ENCODE results near the gene COL17A1. TPM values are rescaled to one million over a fixed set of nuclear protein-coding genes. Genes with fewer than 3 reads are reported as not detected.

The COL17A1 gene
- total and polyA plus RNA-seq, 9 of the 15 experiments (the other 6 are each of a cell fraction or from before 2014, with no cell fraction given): not detected

- TF ChIP-seq FUS (optimal IDR thresholded peaks at IDR 0.05; ENCODE audit: low read depth, low read length): no peak
- TF ChIP-seq SP2 (IDR thresholded peaks at IDR 0.05; ENCODE audit: extremely low read depth, low read depth, low read length, poor library complexity, severe bottlenecking): no peak
- no peak for TF ChIP-seq MCM7 (IDR thresholded peaks at IDR 0.05)
- no peak for TF ChIP-seq MAFF (IDR thresholded peaks at IDR 0.05; ENCODE audit: low read length)
- TF ChIP-seq HCFC1 (IDR thresholded peaks at IDR 0.05; ENCODE audit: low read depth, low read length): no peak
- TF ChIP-seq, protein P1, sequence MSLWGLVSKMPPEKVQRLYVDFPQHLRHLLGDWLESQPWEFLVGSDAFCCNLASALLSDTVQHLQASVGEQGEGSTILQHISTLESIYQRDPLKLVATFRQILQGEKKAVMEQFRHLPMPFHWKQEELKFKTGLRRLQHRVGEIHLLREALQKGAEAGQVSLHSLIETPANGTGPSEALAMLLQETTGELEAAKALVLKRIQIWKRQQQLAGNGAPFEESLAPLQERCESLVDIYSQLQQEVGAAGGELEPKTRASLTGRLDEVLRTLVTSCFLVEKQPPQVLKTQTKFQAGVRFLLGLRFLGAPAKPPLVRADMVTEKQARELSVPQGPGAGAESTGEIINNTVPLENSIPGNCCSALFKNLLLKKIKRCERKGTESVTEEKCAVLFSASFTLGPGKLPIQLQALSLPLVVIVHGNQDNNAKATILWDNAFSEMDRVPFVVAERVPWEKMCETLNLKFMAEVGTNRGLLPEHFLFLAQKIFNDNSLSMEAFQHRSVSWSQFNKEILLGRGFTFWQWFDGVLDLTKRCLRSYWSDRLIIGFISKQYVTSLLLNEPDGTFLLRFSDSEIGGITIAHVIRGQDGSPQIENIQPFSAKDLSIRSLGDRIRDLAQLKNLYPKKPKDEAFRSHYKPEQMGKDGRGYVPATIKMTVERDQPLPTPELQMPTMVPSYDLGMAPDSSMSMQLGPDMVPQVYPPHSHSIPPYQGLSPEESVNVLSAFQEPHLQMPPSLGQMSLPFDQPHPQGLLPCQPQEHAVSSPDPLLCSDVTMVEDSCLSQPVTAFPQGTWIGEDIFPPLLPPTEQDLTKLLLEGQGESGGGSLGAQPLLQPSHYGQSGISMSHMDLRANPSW (CRISPR knock-in tag; IDR thresholded peaks at IDR 0.05): no peak
- TF ChIP-seq ZNF764 (CRISPR knock-in tag; IDR thresholded peaks at IDR 0.05; ENCODE audit: low read depth): no peak
- TF ChIP-seq FOXJ2 (tag; IDR thresholded peaks at IDR 0.05): no peak
- Histone ChIP-seq H3K4me3 (no peak overlapping the region), H2AFZ (ENCODE audit: low read depth, low read length) (no peak overlapping the region), H3K36me3 (ENCODE audit: control insufficient read depth, insufficient read depth, low read length) (no peaks in the 10 kb centered on the region), H3K9me1 (ENCODE audit: control insufficient read depth, insufficient read depth, low read length) (no peaks in the 10 kb centered on the region), H4K20me1 (replicated peaks; ENCODE audit: control insufficient read depth, insufficient read depth, low read length) (no peaks in the 10 kb centered on the region), H3K27me3 (ENCODE audit: control insufficient read depth in 2 of 2, insufficient read depth in 2 of 2, low read length in 2 of 2) (peaks cover 0 to 5% of the 10 kb centered on the region in 2 experiments; a peak in 2 of 5 replicates), H3K9ac (ENCODE audit: insufficient read depth in 1 of 2, low read depth in 2 of 2, low read length in 2 of 2) (no peak overlapping the region), H3K4me1 (replicated peaks in 1 of 2; ENCODE audit: control insufficient read depth in 2 of 2, insufficient read depth in 2 of 2, low read length in 2 of 2) (no peaks in the 10 kb centered on the region), H3K4me2 (ENCODE audit: insufficient read depth, low read length) (no peak overlapping the region), H3K27ac (ENCODE audit: extremely low read depth, low read depth, low read length) (no peak overlapping the region), H3K9me3 (replicated peaks; ENCODE audit: control insufficient read depth, insufficient read depth, low read depth, low read length) (no peaks in the 10 kb centered on the region), H3K79me2 (ENCODE audit: control insufficient read depth, insufficient read depth, low read length) (no peaks in the 10 kb centered on the region)
- ATAC-seq (no peak), DNase-seq (ENCODE audit: extremely low read depth in 1 of 4, low spot score in 3 of 4) (no peak), FAIRE-seq (no peak)
- 5% methylated on average over 5 of the region's 5 CpGs for WGBS (ENCODE audit: insufficient coverage, low coverage, missing lambda C conversion rate)
- intact Hi-C loops (cut with micrococcal nuclease) (no loop called here), in situ Hi-C loops (cut with MboI) (no loop called here)
- BruUV-seq (replicated peaks): no TSS peak
- ChIA-PET POLR2A (no interaction called here), CTCF (ENCODE audit: low intra/inter-chr PET ratio) (no interaction called here)
Measured at GRCh38 chr10:104084482-104085142, 1.1 kb downstream of the COL17A1 start.
